ENCODE measurements around the gene SYT1.

The SYT1 gene

DNA sequence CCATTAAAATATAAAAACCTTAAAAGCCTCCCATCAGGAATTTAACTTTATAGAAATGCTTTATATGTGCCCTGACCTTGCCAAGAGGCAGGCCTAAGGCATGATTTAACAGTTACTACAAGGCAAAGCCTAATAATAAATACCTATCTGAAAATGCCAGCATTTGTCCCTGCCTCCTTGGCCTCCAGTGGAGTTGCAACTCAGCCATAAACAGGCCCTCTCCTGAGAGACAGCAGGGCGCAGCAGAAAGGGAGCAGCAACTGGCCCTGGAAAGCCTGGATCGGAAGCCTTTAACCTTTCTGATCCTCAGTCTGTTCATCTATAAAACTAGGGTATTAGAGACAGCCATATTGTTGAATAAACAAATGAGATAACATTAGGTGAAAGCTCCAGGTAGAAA, 501.8 kb downstream of the SYT1 start:
- no peak for DNase-seq

DNA sequence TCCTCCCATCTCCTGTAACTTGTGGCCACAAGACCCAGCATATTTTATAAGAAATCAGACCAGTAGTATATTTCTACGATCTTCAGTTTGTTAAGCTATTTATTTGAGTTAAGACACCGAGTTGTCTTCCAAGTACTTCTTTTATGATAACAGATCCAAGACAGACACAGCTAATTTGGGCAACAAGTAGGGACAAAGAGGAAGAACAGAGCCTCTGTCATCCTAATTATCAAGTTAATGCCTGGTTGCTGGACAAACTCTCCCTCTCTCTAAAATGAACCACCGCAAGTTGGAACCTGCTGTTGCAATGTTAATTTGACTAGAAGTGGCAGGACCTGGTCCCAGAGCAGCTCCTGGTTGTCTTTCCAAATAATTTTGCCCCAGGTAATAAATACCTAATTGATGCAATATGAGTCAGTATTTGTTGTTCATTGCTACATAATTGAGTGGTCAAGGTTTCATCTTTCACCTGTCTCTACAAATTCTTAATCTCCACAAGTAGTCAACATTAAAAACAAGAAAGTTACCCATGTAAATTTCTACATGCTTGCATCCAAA, 502.5 kb downstream of the SYT1 start:
- DNase-seq, result no peak

DNA sequence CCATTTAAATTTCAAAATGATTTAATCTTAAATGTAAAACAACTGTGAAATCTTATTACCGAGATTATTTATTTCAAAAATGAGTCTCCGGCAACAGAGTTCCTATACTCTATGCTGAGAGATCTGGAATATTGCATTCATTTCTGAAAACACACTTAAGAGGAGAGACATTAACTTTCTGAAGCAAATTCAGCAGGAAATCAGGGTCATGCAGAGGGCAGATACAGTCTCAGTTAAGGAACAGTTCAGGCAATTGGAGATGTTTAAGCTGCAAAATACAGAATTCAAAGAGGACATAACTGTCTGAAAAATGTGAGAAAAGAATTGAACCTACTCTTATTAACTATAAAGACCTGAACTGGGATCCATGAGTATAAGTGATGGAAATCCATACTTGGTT, 505.4 kb downstream of the SYT1 start:
- no peak for DNase-seq

DNA sequence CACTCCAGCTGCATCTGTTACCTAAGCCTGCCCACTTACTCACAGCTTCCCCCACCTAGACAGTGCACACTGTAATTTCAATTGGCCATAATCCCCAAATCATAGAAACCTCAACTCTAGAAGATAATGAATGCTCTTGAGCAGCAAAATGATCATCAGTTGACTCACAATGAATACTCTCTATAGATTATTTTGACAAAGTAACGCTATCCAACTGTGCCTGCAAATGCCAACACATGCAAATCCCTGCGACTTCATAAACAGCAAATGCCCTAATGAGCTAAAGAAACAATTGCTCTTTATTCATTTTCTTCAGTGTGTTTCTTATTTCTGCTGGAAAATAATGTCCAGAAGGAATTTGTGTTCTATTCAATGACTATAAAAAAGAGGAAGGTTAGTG, 506.7 kb downstream of the SYT1 start:
- DNase-seq, result no peak

DNA sequence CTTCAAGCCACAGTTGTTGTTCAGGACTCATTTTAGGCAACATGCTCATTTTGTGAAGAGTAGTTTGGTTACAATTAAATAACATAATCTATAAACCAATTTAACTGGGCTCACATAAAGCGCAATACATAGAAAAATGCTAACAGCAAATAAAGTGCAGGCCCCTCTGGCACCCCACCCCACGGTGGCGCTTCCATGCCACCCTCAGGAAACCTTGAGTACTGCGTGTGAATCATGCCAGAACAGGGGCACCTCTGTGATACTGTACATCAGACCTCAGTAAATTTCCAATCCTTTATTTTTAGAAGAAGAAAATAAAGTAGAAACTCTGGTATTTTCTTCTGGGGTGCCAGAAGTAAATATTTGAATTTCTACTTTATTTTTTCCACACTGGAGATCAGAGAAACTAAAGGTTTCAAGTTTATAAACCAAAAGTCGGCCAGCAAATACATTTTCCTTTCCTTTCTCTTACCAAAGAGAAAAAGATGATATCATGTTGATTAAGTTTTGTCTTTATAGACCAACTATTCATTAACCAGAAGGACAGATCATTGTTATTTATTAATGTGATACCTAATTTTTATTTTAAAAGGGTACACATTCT, 509.4 kb downstream of the SYT1 start:
- DNase-seq, result no peak

DNA sequence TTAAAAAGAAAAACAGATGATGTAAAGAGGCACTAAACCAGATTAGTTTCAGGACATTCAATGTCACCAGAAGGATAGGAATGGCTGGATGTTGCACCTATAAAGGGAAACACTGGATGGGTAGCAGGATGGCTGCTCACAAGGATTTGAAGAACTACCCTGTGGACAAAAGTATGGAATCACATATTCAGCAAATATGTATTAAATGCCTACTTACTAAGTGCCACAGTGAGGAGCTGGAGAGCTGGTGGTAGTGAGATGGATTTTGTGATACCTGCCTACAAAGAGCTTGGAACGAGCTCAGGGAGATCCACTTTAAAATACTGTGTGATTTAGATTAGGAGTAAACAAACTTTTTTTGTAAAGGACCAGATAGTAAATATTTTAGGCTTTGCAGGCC, 510.0 kb downstream of the SYT1 start:
- DNase-seq, result no peak

DNA sequence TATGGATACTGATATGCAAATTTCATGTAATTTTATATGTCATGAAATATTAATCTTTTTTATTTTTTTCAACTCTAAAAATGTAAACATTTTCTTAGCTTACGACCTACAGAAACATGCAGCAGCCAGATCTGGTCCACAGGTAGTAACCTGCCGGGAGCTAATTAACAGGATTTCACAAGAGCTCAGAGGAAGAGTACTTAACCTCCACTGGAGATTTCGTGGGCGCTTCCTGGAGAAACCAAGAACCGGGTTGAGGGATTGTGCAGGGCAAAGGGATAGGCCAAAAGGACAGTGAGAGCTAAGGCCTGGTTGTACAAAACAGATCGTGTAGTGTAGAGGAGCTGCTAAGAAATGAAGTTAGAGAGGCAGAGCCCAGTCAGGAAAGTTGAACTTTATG, 510.5 kb downstream of the SYT1 start:
- no peak for DNase-seq

DNA sequence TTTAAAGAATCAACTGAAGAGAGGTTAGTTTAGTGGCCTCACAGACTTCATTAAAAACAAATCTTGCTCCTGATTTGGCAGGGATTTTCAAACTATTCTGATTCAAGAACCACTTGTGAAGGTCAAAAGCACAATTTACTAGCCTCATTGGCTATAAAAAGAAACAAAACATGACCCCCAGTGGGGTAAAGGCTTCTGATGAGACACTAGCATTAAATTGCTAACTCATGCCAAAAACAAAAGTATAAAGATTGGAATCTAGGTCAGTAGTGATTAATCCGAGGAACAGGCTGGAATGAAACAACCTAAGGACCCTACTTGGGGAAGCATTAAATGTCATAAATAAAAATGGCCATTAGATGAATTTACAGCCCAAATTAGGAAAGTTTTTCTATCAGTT, 513.9 kb downstream of the SYT1 start:
- DNase-seq, result no peak

DNA sequence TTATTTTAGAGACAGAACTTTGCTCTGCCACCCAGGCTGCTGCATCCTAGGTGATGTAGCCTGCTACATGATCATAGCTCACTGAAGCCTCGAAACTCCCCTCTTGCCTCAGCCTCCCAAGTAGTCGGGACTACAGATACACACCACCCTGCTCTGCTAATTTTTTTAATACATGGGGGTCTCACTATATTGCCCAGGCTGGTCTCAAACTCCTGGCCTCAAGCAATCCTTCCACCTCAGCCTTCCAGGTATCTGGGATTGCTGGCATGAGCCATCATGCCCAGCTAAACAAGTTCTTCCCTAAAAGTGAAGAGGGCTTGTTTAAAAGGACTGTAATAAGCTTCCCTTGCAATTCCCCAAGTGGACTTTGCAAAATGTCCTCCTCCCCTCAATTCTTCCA, 515.8 kb downstream of the SYT1 start:
- DNase-seq, result no peak

DNA sequence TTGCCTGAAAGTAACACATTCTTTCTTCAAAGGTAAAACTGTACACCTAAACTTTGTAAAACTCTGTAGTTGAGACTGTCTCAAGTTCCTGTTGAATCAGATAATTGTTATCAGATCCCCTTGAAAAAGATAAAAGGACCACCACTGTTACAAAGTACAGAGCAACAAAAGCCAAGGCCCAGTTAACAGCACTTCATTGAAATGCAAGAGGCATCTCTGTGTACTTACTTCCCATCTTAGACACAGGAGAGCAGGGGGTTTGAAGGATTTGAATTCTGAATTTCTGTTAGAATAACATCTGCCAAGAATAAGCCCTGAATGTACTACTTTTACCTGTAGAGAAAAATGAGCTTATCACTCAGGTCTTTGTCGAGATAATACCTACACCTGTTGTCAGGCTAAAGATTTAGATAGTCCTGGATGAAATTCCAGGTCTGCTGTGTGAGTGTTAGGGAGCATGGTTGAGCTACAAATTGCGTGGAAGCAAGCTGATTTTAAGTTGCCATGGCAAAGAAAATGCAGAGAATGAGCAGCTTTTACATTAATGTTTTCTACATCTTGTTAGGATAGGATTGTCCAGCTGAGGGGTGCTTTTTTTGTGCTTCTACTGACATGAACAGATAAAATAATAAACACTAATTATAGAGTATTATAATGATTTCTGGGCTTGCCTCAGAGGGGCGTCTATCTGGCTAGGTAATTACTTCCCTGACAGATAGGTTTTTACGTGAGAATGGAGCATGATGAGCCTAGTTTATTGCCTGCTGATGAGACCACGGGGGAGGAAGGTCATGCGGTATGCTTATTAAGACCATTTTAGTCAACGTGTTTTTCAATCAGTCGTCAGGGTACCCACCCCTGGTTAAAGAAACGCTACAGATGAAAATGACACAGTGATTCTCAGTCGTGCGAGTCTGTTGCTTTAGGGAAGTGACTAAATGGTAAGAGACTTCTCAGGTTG, 517.0 kb downstream of the SYT1 start:
- no peak for DNase-seq

DNA sequence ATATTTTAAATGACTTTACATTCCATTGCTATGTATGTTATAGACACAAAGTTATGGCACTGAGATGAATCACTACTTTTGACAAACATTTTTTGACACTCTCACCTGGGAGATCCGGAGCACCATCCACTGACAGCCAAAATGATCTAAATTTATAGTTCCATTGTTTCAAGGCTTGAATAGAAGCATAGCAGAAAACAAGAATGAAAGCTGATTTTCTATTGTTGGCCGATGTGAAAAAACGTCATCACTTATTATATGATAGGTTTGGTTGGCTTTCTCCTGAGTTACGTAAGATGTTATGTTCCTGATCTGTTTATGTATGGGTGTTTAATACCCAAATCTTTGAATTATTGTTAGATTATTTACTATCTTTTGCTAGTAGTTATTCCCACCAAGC, 520.0 kb downstream of the SYT1 start:
- DNase-seq, result no peak

DNA sequence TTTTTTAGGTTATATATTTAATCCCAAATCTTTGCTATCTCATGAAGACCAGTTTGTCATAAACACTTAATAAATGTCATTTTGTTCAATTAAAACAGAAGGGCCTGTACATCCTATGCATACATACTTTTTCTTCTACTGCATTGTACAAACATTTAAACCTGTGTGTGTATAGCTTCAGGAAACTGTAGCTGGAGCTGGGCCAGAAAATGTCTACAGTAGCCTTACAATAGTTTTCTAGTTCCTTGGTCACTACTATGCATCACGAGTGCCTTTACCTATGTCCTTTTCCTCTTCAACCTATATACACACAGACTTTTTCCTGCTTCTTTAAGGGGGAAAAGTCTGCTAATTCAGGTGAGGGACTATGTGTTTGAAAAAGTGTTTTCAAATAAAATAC, 523.4 kb downstream of the SYT1 start:
- DNase-seq, result no peak

DNA sequence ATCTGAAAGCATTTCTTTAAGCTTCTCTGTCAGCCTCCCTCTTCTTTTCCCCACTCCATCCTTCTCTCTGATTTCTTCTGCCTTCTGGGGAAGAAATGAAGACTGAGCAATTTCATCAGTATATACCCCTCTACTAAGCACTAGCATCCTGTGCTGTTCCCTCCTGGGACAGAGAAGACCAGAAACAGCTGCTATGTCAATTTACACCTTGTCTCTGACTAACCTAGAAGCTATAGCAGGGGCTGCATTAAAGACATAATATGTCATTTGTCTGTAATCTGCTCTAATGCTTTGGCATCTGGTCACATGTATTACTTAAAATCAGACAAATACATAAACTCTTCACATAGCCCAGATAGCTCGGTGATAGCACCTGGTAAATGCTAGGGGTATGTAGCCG, 529.3 kb downstream of the SYT1 start:
- no peak for DNase-seq

DNA sequence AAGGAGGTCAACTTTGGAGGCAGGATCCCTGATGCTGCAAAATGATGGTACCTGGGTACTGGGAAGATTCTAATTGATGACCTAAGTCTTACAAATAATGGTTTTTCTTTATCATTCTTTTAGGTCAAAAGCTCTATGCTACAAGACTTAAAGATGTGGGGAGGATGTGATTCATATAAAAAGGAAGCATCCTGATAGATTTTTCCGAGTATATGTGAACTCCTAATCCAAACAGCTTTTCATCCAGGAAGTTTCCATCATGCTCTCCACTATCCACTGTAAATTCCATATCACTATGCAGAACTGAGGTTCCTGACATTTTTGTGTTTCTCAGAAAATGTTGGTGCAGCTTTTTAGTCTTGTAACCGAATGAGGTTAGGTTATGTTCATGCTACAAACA, 533.0 kb downstream of the SYT1 start:
- DNase-seq, result no peak

DNA sequence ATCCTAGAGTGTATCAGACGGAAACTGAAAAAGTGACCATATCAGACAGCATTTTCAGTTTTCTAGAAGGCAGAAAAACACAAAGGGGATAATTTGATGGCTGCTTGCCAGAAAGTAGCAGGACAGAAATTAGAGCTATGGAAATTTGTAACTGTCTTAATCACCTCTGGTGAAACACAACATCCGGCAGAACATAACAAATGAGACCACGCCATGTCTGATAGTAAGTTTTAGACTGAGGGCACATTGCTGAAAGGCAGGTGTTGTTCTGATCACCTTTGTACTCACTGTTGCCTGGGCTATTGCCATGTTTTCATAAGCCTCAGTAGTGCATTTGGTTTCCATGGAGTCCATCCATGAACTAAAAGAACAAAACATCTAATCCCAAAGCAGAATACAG, 535.9 kb downstream of the SYT1 start:
- DNase-seq, result no peak

DNA sequence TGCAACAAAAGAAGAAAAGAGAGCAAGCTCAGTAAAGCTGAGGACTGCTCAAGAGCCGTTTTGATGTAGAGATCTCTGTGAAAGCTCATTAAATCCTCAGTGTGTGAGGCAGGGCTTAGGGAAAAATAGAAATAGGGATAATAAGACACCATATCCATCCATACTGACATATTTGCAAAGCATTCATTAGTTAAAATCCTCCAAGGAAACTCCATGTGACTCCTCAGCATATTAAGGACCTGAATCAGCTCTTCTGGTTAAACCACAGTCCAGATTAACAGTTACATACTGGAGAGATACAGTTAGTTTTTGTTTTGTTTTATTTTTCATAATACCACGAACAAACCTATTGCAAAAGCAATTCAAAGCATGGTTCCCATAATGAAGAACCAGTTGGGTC, 538.0 kb downstream of the SYT1 start:
- DNase-seq, result no peak

DNA sequence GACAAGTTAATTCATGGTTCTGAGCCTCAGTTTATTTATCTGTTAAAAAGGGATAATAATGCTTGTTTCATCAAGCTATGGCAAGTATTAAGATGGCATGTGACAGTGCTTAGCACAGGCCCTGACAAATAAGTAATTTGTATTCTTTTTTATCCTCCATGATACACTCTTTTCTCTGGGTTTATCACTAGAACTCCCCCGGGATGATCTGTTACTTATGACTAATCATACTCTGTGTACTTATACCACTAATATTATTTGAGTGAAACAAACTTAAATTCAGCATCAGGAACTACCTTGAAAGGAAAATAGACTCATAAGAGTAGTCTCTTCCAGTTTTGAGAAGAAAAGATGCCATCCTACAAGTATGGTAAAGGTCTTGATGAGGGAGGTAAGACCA, 542.4 kb downstream of the SYT1 start:
- no peak for DNase-seq

DNA sequence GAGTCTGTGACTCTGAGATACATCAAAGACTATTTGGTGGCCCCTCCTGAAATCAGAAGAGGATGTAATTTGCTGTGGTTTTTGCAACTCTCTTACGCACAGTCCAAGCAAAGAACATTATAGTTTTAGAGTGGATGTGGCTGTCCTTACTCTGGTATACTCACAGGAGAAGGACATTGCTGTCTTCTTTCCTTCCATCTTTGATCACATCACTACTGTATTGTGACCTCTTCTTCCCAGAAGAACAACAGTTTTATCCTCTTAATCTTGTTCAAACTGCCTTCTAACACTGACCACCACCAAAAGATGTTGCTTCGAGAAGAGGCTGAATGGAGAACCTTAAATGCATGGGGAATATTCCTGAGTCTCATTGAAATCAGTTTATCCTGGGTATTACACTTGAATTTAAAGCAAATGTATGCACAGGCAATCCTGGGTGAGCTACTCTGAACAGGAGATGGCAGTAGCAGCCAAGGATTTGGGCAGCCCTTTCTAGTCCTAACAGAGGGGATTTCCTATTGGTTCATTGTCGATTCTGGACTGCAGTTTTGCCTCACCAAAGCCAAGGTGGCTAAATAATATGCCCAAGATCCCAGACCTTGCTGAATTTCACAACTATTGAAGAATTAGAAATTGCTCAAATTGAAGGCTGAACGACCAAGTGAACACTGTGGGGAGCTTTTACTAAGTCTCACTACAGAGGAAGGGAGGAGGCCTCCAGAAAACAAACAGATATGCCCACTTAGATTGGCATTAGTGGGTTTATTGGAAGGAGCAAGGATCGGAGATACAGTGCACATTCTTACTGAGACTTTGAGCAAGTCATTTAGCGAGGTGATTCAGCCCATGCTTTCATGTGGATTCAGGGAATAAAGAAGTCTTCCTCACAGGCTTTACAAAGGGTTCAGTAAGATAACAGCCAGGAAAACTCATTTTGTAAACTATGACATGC, 543.4 kb downstream of the SYT1 start:
- DNase-seq, result no peak

DNA sequence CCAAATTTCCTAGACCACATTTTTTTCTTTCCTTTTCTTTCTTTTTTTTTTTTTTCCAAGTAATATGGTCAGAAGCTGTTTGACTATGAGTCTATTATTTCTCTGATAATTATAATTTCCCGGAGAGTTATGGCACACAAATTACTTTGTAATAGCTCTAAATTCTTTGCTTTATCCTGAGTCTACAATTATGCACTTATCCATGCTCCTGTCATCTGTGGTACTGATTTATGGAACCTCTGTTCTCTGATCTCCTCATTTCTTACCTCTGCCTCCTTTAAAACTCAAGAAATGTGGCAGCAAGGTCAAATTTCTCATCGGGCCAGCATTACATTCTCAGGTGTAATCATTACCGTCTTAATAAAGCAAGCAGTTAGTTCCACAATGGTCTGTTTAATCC, 544.1 kb downstream of the SYT1 start:
- DNase-seq, result no peak

DNA sequence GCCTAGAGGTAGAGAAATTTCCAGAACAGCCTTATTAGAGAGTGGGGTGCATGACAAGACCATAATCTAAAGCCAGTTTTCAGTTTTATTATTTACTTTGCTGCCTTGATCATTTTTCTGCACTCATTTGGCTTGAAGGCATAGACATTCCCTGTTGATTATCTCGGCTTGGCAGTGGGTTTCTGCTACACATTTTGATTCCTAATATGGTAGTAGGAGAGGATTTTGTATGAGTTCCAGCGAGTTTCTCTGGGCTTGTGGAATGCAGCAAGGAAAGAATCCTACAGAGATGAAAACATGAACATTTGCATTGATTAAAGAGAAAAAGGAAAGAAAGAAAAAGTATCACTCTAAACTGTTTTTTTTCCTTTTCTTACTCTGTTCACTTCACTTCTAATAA, 545.0 kb downstream of the SYT1 start:
- no peak for DNase-seq

DNA sequence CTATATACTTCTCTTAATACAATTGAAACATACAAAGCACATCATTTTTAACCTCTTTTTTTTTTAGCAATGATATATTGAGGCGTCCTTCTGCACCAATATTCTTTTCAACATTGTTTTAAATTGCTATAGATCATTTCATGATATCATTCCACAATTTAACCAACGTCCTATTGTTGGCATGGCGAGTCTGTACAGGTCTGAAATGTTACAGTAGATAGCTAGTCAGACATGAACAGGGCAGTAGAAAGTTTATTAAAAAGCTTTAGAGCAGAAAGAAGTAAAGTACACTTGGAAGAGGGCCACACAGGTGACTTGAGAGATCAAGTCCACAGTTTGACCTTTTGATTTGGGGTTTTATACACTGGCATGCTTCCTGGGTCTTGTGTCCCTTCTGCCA, 547.2 kb downstream of the SYT1 start:
- DNase-seq, result no peak

DNA sequence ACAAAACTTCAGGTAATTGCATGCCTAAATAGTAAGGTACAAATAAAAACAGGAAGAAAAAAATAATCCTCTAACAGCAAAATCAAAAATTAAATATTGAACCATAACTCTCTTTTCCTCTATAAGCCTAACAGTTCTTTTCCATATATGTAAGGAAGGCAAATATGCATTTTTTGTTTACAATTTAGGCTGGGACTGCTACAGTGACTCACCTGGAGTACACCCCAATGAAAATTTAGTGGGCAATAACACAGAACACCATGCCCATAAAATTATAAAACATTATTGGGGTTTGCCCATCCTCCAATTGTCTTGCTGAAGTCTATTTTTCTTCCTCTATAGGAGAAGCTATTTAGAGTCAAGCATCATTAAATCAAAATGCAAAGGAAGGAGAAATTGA, 549.2 kb downstream of the SYT1 start:
- DNase-seq, result no peak

DNA sequence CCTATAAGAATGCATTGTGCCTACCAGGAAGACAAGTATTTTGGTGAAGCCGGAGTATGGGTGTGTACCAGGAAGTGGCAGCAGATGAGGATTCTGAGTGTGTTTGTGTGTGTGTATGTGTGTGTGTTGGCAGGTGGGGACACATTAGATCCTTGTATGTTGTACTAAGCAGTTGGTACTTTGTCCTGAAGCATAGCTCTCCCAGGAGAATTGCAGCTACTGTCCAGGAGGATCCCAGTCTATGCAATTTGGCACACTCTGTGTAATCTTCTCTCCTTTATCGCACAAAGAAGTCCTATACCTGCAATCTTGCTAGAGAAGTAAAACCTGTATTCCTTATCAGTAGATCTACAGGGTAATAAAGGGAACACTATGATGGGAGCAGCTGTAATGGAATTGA, 549.7 kb downstream of the SYT1 start:
- no peak for DNase-seq
